HepG2 (cell line): Measurements from ENCODE around the gene MEIOB. TPM values are rescaled to one million over a fixed set of nuclear protein-coding genes. Genes with fewer than 3 reads are reported as not detected.

Source experiments
- ATAC-seq: fragments of 200-7000 bp; cut with Tn5 transposase; 3 replicates; pipeline ENCODE4 v1.9.1; 2020; ENCODE audit warnings: mild to moderate bottlenecking, moderate library complexity
- BruUV-seq: library from RNA; stranded (reverse); fragments of 400-500 nt; replicated peaks from 2 replicates; lab custom pipeline; 2021; lab: Mats Ljungman, UMichigan
- CTCF ChIA-PET: fragments of 300-600 bp; formaldehyde crosslinking; extraction: SDS; loops from one replicate; lab custom pipeline; 2021; ENCODE audit warnings: low total read pairs, inconsistent platforms, low intra/inter-chr PET ratio; lab: Yijun Ruan, JAX
- POLR2A ChIA-PET: fragments of 350-600 bp; sonication (Branson Sonifier 250); formaldehyde crosslinking; loops from one replicate; lab custom pipeline; 2020; ENCODE audit warnings: antibody characterized with exemption, inconsistent platforms; lab: Yijun Ruan, JAX
- DNase-seq: peaks from one replicate; pipeline ENCODE4 v3.0.0-alpha.2; 2015; ENCODE audit warnings: low spot score
- FAIRE-seq: peaks from 3 replicates; lab custom pipeline; 2011; peaks lifted over from hg19 to GRCh38; lab: Jason Lieb, UNC
- H2AFZ ChIP-seq: one replicate; pipeline ENCODE4 v1.6.1; 2011; ENCODE audit warnings: low read length, inconsistent platforms
- H3K27ac ChIP-seq: fragments of 300-600 bp; 3 replicates; pipeline ENCODE4 v1.8.0; 2011; ENCODE audit warnings: mixed run types, mild to moderate bottlenecking, mixed read lengths, low read length, inconsistent platforms; ENCODE audit not compliant: insufficient read depth; ENCODE audit errors: extremely low read length
- H3K27me3 ChIP-seq, 2 experiments: fragments of 200-600 bp in 1 of 2; 2 replicates in 1 of 2; 3 replicates in 1 of 2; pipeline versions ENCODE4 v1.6.0 to v1.8.0; 2011; ENCODE audit warnings: low read length in 2 of 2, mild to moderate bottlenecking in 2 of 2, moderate library complexity in 2 of 2, inconsistent platforms in 1 of 2; ENCODE audit not compliant: insufficient read depth in 2 of 2, control insufficient read depth in 1 of 2
- H3K36me3 ChIP-seq, 2 experiments: fragments of 200-600 bp in 1 of 2; replicated peaks in 1 of 2; 2 replicates in 1 of 2; 3 replicates in 1 of 2; pipeline versions ENCODE4 v1.5.1 to v1.8.0; 2011; ENCODE audit warnings: low read length in 2 of 2, inconsistent platforms in 1 of 2; ENCODE audit not compliant: insufficient read depth in 2 of 2, control insufficient read depth in 1 of 2
- H3K4me1 ChIP-seq: 2 replicates; pipeline ENCODE4 v1.5.1; 2012; ENCODE audit warnings: low read length, inconsistent platforms; ENCODE audit not compliant: insufficient read depth
- H3K4me2 ChIP-seq: 2 replicates; pipeline ENCODE4 v1.6.0; 2011; ENCODE audit warnings: low read depth, low read length, inconsistent platforms
- H3K4me3 ChIP-seq, 3 experiments: fragments of 200-600 bp in 1 of 3; sonication (generic), shearing (Covaris generic) in 1 of 3; replicated peaks in 1 of 3; 2 replicates each; pipeline ENCODE4 v1.5.1; 2011 to 2016; ENCODE audit warnings: low read length in 3 of 3, inconsistent platforms in 2 of 3, low read depth in 2 of 3, mild to moderate bottlenecking in 2 of 3, control low read depth in 1 of 3, mixed read lengths in 1 of 3; ENCODE audit not compliant: insufficient read depth in 1 of 3
- H3K79me2 ChIP-seq: one replicate; pipeline ENCODE4 v1.6.1; 2011; ENCODE audit warnings: low read length, inconsistent platforms; ENCODE audit not compliant: insufficient read depth
- H3K9ac ChIP-seq: 2 replicates; pipeline ENCODE4 v1.6.0; 2011; ENCODE audit warnings: mild to moderate bottlenecking, low read depth, low read length, inconsistent platforms; ENCODE audit not compliant: insufficient read depth
- H3K9me3 ChIP-seq: 2 replicates; pipeline ENCODE4 v1.5.1; 2012; ENCODE audit warnings: mild to moderate bottlenecking, low read length
- H4K20me1 ChIP-seq: 2 replicates; pipeline ENCODE4 v1.6.0; 2011; ENCODE audit warnings: inconsistent platforms, mild to moderate bottlenecking, low read length, moderate library complexity; ENCODE audit not compliant: insufficient read depth
- CTCF ChIP-seq: sonication (generic); formaldehyde crosslinking; IDR thresholded peaks from 2 replicates; pipeline ENCODE4 v1.5.0; 2020; ENCODE audit warnings: mild to moderate bottlenecking, missing genetic modification reagents, moderate library complexity
- KMT2A ChIP-seq: sonication (generic); formaldehyde crosslinking; IDR thresholded peaks from 2 replicates; pipeline ENCODE4 v1.4.0; 2020; ENCODE audit warnings: missing genetic modification reagents
- MIXL1 ChIP-seq: IDR thresholded peaks from 2 replicates; pipeline ENCODE4 v1.6.1; 2016
- RAD21 ChIP-seq: fragments of 450-650 bp; formaldehyde crosslinking; IDR thresholded peaks from 2 replicates; pipeline ENCODE4 v1.5.0; 2020; ENCODE audit warnings: mild to moderate bottlenecking
- RNF219 ChIP-seq: sonication (generic); formaldehyde crosslinking; IDR thresholded peaks from 2 replicates; pipeline ENCODE4 v1.5.0; 2020; ENCODE audit warnings: mild to moderate bottlenecking, missing genetic modification reagents
- SMC3 ChIP-seq: IDR thresholded peaks from 2 replicates; pipeline ENCODE4 v1.6.1; 2011; ENCODE audit warnings: low read length, improper control_type of control experiment
- SRSF9 ChIP-seq: fragments of 200-400 bp; formaldehyde crosslinking; IDR thresholded peaks from 2 replicates; pipeline ENCODE4 v1.6.1; 2018; ENCODE audit warnings: borderline replicate concordance, mild to moderate bottlenecking, low read depth, low read length; ENCODE audit not compliant: insufficient read depth, poor library complexity, severe bottlenecking
- STAG1 ChIP-seq: sonication (generic); formaldehyde crosslinking; IDR thresholded peaks from 2 replicates; pipeline ENCODE4 v1.4.0; 2020; ENCODE audit warnings: missing genetic modification reagents
- WGBS: methylation state at CpG from one replicate; pipeline ENCODE4 v1.1.6; 2017; ENCODE audit warnings: low lambda C conversion rate; 5-methylcytosine and 5-hydroxymethylcytosine counted together
- in situ Hi-C: cut with HindIII; loops from 2 replicates; pipeline ENCODE4 v1.10.0; 2017; ENCODE audit warnings: low pct_unique_long_range_greater_than_20kb; ENCODE audit not compliant: extremely low pct_ligation_motif_present
- intact Hi-C: fragments of 100-400 bp; cut with micrococcal nuclease; formaldehyde crosslinking; loops from one replicate; pipeline ENCODE4 v1.10.0; 2022; ENCODE audit not compliant: unreplicated experiment
- polyA plus RNA-seq, 8 experiments: library from polyadenylated mRNA; depleted of rRNA in 3 of 8; stranded (reverse) in 7 of 8; unstranded in 1 of 8; fragments of >200 nt; fragmentation: Illumina TruSeq in 4 of 8; extraction: Trizol in 4 of 8; gene quantifications; 2 replicates each; pipeline versions ENCODE4 v1.2.1 to v1.2.3, GENCODE V29; 2011 to 2016; ENCODE audit warnings: low read depth in 4 of 8, missing spikeins in 1 of 8, mixed read lengths in 1 of 8; ENCODE audit not compliant: insufficient read depth in 1 of 8
- total RNA-seq, 5 experiments: library from RNA; depleted of rRNA; stranded (reverse); fragments of >200 nt; fragmentation: Illumina TruSeq; extraction: Trizol; gene quantifications; 2 replicates each; pipeline ENCODE4 v1.2.3, GENCODE V29; 2016; ENCODE audit warnings: low read depth in 1 of 5

Gene MEIOB
- total and polyA plus RNA-seq, 2 of the 13 experiments (the other 11 are each of a cell fraction or from before 2014, with no cell fraction given): 0.17 TPM; not detected in 1

- Histone ChIP-seq H3K4me2 (no peak overlapping the region), H3K4me1 (peaks cover 15% of the 10 kb centered on the region), H3K36me3 (no peaks in the 10 kb centered on the region), H2AFZ (no peak overlapping the region), H3K9me3 (no peaks in the 10 kb centered on the region), H3K79me2 (no peaks in the 10 kb centered on the region), H3K27ac (no peak overlapping the region), H3K4me3 (no peak overlapping the region), H3K27me3 (peaks cover 0 to 1% of the 10 kb centered on the region in 2 experiments; a peak in 1 of 5 replicates), H3K9ac (no peak overlapping the region), H4K20me1 (no peaks in the 10 kb centered on the region)
- ChIA-PET POLR2A (interaction anchor here (1.1 kb wide), 2 partner anchors 75 to 99 kb away, joined by 3 to 5 read pairs; partner anchors contain the start of gene RPS2), CTCF (interaction anchor here (1.2 kb wide), 1 partner anchor 63 kb away, joined by 3 read pairs; no protein-coding TSS in a partner anchor)
- WGBS: 71% methylated on average over 6 of the region's 6 CpGs
- FAIRE-seq: no peak
- no peak for DNase-seq
- intact Hi-C loops: no loop called here
- no TSS peak for BruUV-seq
- in situ Hi-C loops: no loop called here
- no peak for TF ChIP-seq SRSF9
- ATAC-seq: no peak
These were observed 5.9 kb downstream of the MEIOB start for GRCh38 chr16:1865902-1866690.

GRCh38 chr16:1863681-1864460 lies 8.1 kb downstream of the MEIOB start:
- Histone ChIP-seq H2AFZ (no peak overlapping the region), H4K20me1 (no peaks in the 10 kb centered on the region), H3K27ac (no peak overlapping the region), H3K79me2 (no peaks in the 10 kb centered on the region), H3K4me1 (peaks cover 3% of the 10 kb centered on the region), H3K4me3 (no peak overlapping the region), H3K9ac (no peak overlapping the region), H3K9me3 (no peaks in the 10 kb centered on the region), H3K36me3 (no peaks in the 10 kb centered on the region), H3K27me3 (peaks cover 0 to 1% of the 10 kb centered on the region in 2 experiments; a peak in 1 of 5 replicates), H3K4me2 (peak overlapping the region; percentile 18; the same call in 1 of the 2 replicates)
- intact Hi-C loops: loop anchor here (2.0 kb wide), 1 partner anchor 69 kb away; no protein-coding TSS in a partner anchor
- FAIRE-seq: no peak
- ATAC-seq: no peak
- in situ Hi-C loops: loop anchor here (5.0 kb wide), 1 partner anchor 58 kb away; no protein-coding TSS in a partner anchor
- ChIA-PET CTCF (interaction anchor here (0.7 to 1.8 kb wide), 4 partner anchors 60 to 140 kb away, joined by 3 to 22 read pairs (median 5); no protein-coding TSS in a partner anchor), POLR2A (interaction anchor here (0.9 kb wide), 1 partner anchor 37 kb away, joined by 3 read pairs; the partner anchor contains the start of genes FAHD1 and HAGH)
- no TSS peak for BruUV-seq
- DNase-seq: no peak
- 17% methylated on average over 4 of the region's 4 CpGs for WGBS
- TF ChIP-seq RNF219: no peak
- no peak for TF ChIP-seq KMT2A (CRISPR knock-in tag)
- TF ChIP-seq CTCF: 0 out of 2 replicates have a peak, but pooled peaks have one; percentile 32
- peak; percentile 66 for TF ChIP-seq STAG1 (CRISPR knock-in tag)
- TF ChIP-seq MIXL1: peak; percentile 43; the same call in 1 of the 2 replicates
- peak; percentile 32; the same call in 1 of the 2 replicates for TF ChIP-seq RAD21 (CRISPR knock-in tag)
- peak; percentile 33 for TF ChIP-seq SMC3
